ENCODE measurements around the gene TUBGCP3. TPM values are rescaled to one million over a fixed set of nuclear protein-coding genes. Genes with fewer than 3 reads are reported as not detected.
A peak's percentile ranks its signal among the peaks of the same experiment; 100 is the strongest.

Gene TUBGCP3
- total RNA-seq, 1 experiment from 2014 or later, result 51.4 TPM

- TF ChIP-seq ZNF274 (IDR thresholded peaks at IDR 0.05; ENCODE audit: low read depth, low read length) (no peak), EZH2 (IDR thresholded peaks at IDR 0.05) (no peak)
These were observed 143.2 kb downstream of the TUBGCP3 start (continued) for GRCh38 chr13:112444416-112445399.

- Histone ChIP-seq H3K27me3 (ENCODE audit: insufficient read depth, low read length) (no peaks in the 10 kb centered on the region), H3K79me2 (ENCODE audit: insufficient read depth, low read length) (no peaks in the 10 kb centered on the region), H3K4me1 (ENCODE audit: control insufficient read depth in 1 of 2, insufficient read depth in 2 of 2, low read length in 2 of 2) (no peaks in the 10 kb centered on the region), H3K9me2 (ENCODE audit: insufficient read depth) (no peaks in the 10 kb centered on the region), H4K20me1 (ENCODE audit: insufficient read depth) (no peaks in the 10 kb centered on the region), H3K9me3 (ENCODE audit: control insufficient read depth in 1 of 2, insufficient read depth in 1 of 2, low read depth in 1 of 2, low read length in 2 of 2) (peaks cover 0 to 3% of the 10 kb centered on the region in 2 experiments; a peak in 1 of 4 replicates), H3K4me3 (replicated peaks in 1 of 2; ENCODE audit: low read depth in 1 of 2, low read length in 2 of 2) (no peak overlapping the region), H3K27ac (ENCODE audit: low read depth, low read length) (no peak overlapping the region), H3K36me3 (ENCODE audit: control insufficient read depth in 1 of 2, insufficient read depth in 2 of 2, low read length in 2 of 2) (no peaks in the 10 kb centered on the region), H3K4me2 (ENCODE audit: low read length) (no peak overlapping the region), H3K9ac (ENCODE audit: low read length) (no peak overlapping the region), H2AFZ (ENCODE audit: low read depth, low read length, poor library complexity, severe bottlenecking) (no peak overlapping the region)
- RAD21 ChIA-PET (ENCODE audit: low non-redundant PET in 1 of 2, low total read pairs in 2 of 2, uncharacterized antibody in 2 of 2, unreplicated experiment in 2 of 2), result interaction anchor here (0.9 to 1.4 kb wide), 4 partner anchors 939 to 969 kb away, joined by 3 to 7 read pairs (median 4); no protein-coding TSS in a partner anchor
- peak; percentile 34 for DNase-seq (ENCODE audit: low read depth, low spot score)
- peak; percentile 95 for ATAC-seq
- TF ChIP-seq CTCF (IDR thresholded peaks at IDR 0.05 in 2 of 3, conservative IDR thresholded peaks at IDR 0.05 in 1 of 3; ENCODE audit: borderline replicate concordance in 1 of 3, insufficient read depth in 1 of 3, low read depth in 2 of 3, low read length in 2 of 3) (peak; percentile 86 to 96 (median 90)), EGR1 (IDR thresholded peaks at IDR 0.05; ENCODE audit: low read depth) (no peak), ZNF274 (IDR thresholded peaks at IDR 0.05; ENCODE audit: low read depth, low read length) (no peak), RAD21 (IDR thresholded peaks at IDR 0.05; ENCODE audit: low read depth) (peak; percentile 97)
- POLR2A ChIA-PET, result no interaction called here
- CTCF ChIA-PET, result interaction anchor here (0.6 to 3.3 kb wide), 4 partner anchors 341 to 969 kb away, joined by 3 to 26 read pairs (median 11); no protein-coding TSS in a partner anchor
- BruUV-seq (replicated peaks), result no TSS peak
- intact Hi-C loops (cut with micrococcal nuclease), result loop anchor here (1.0 to 10.0 kb wide), 4 partner anchors 162 to 970 kb away; no protein-coding TSS in a partner anchor
These were observed 144.0 kb downstream of the TUBGCP3 start for GRCh38 chr13:112443995-112444311.

All from HCT116 (cell line).